Stromal cell of bone marrow (primary cell): ENCODE results near the gene C14orf93.

Source experiments
- DNase-seq: peaks from one replicate; pipeline ENCODE4 v3.0.0-alpha.2; 2012; ENCODE audit warnings: low read depth

Gene C14orf93

DNA sequence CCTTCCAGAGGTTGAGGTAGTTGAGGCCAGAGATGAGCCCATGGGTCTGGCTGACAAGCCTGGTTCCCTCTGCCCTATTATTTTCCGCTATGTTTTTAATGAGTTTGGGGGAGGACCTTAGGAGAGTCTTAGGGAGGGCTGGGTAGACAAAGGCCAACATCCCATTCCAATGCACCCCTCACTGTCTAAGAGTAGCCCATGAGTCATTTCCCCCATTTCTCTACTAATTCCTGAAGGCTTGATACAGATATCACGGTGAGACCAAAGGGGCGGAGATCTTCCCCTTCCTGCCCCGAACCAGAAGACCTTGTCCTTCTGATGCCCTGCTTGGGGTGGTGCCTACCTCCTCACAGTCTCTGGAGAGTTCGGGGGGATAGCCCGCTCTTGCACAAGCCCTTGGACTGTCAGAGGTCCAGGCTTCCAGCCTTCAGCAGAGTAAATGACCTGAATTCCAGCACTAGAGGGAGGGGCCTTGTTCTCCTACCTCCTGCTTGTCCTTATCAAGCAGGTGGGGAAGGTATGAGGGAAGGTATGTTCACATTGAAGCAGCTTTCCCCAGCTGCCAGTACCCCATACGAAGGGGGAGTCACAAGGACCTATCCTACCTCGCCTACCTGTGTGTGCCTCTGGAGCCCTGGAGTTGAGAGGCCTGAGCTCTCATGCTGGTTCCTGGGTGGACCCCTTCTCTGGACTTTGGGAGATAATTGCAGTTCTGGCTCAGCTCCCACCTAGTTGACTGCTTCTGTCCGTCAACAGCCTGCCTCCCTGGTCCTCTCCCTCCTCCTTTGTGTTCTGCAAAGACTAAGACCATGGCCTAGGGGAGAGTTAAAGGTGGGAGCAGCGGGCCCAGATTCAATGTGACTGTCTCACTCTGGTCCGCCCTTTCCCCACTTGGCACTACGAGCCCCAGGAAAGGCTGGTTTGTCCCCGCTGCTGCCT lies 35.7 kb upstream of the C14orf93 start:
- no peak for DNase-seq

DNA sequence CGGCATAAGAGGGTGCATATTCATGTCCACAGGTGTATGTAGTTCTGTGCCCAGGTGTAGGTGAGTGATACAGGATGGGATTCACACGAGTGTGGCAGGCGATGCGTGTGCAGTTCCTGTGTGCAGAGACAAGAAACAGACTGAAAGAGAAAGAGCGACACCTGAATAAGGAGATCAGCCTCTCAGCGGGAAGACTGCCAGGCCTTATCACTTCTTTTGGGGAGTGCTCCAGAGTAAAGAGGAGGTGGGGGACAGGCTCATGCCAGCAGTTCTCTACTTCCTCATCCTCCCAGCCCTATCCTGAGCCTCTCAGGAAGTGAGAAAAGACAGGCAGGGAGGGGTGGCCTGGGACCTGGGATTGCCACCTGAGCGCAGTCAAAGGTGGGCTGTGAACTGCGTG lies 34.9 kb upstream of the C14orf93 start:
- DNase-seq, result no peak

DNA sequence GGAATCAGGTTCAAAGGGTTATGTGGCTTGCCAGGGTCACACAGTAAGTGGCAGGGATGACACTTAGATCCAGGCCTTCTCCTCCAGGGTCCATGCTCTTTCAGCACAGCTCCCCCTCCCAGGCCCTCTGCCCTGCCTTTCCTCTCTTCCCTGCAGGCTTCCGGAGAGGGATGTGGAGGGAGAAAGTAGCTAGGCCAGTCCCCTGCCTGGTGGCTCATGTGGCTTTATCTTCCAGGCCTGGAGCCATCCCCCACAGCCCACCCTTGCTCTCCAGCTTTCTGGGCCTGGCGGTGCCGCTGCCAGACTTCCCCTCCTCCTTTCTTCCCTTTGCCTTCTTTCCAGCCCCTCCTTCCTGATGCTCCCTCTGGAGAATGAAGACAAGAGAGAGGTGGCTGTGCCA lies 33.8 kb upstream of the C14orf93 start:
- DNase-seq, result no peak

DNA sequence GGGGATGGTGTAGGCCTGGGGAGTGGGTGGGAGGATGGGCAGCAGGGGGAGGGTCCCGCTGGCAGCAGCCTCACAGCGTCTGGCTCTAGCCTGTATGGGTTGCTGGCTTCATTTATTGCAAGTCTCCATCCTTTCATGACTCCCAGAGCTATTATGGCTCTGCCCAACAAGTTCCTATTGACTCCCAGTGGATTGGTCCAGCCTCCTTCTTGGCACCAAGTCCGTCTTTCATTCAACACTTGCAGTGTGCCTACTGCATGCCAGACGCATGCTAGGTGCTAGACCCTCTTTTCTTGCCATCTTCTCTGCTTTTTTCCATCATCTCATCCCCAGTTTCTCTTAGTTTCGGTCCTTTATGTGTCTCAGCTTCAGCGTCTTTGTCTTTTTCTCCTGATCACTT lies 33.2 kb upstream of the C14orf93 start:
- no peak for DNase-seq

DNA sequence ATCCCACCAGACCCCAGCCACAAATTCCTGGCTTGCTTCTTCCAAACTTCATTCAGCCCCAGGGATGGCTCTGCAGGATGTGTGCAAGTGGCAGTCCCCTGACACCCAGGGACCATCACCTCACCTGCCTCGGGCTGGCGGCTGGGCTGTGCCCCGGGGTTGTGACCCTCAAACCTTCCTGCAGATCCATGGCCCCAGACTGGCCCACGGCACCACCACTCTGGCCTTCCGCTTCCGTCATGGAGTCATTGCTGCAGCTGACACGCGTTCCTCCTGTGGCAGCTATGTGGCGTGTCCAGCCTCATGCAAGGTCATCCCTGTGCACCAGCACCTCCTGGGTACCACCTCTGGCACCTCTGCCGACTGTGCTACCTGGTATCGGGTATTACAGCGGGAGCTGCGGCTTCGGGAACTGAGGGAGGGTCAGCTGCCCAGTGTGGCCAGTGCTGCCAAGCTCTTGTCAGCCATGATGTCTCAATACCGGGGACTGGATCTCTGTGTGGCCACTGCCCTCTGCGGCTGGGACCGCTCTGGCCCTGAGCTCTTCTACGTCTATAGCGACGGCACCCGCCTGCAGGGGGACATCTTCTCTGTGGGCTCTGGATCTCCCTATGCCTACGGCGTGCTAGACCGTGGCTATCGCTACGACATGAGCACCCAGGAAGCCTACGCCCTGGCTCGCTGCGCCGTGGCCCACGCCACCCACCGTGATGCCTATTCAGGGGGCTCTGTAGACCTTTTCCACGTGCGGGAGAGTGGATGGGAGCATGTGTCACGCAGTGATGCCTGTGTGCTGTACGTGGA lies 32.4 kb upstream of the C14orf93 start, which contains the start of gene PSMB11:
TSS of gene PSMB11 (plus strand) at position 51 of the 804 bp plus-strand sequence. CDS start at position 65, 14 bp downstream.
- no peak for DNase-seq

DNA sequence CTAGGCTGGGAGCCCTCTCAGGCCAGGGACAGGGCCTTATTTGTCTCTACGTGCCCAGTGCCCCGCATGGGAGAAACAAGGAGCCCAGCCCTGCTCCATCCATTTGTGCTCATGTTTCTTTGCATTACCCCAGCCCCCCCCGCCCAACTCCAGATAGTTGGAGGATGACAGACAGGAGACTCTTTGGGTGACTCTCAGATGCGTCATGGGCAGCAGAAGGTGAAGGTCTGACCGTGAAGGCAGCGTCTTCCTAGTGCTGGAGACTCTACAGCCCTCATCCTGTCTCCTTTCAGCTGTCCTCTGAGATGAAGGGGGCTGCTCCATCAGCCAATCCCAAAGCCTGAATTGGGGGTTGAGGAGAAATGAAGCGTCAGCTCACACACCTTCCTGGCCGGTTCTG lies 31.8 kb upstream of the C14orf93 start:
- DNase-seq, result no peak

DNA sequence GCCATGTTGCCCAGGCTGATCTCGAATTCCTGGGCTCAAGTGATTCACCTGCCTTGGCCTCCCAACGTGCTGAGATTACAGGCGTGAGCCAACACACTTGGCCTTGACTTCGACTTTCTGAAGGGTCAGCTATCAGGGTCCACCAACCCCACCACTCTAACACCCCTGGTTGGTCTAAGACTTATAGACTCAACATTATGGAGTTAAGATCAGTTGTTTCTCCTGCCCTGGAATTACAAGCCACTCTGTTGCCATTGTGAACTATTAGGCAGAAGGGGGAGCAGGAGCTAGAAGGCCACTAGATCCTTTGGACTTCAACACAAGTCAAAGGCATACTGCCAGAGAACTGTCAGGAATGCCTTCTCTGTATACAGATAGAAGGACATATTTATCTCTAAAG lies 30.2 kb upstream of the C14orf93 start:
- DNase-seq, result no peak

DNA sequence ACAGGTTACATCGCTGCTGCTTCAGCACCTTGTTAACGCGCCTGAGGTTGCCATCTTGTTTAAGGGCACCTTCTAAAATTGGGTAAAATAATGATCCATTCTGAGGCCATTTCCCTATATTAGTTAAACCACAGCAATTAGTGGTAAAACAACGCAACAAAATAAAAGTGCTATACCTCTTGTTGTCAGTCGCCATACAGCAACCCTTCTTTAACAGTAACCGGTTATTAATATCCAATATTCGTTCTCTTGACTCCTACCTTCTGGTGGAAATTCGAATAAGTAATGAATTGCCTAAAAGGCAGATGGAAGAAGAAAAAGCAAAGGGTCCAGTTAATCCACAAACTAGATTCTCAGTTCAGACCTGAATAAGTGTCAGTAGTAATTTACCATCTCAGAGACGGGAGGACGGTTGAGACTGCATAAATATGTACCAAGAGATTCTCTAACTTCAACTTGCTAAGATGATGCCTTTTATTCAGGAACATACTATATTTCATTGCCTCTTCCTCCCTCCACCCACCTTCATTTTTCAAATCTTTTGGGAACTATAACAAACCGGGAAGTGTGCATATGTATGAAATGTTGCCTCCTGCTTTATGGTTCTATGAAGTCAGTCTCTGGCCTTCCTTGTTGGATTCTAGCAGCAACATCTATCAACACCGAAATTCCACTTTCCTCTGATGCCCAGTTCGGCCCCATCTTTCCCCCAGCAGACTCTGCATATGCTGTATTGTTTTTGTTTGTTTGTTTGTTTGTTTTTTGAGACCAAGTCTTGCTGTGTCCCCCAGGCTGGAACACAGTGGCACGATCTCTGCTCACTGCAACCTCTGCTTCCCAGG lies 25.6 kb upstream of the C14orf93 start:
- DNase-seq, result no peak

DNA sequence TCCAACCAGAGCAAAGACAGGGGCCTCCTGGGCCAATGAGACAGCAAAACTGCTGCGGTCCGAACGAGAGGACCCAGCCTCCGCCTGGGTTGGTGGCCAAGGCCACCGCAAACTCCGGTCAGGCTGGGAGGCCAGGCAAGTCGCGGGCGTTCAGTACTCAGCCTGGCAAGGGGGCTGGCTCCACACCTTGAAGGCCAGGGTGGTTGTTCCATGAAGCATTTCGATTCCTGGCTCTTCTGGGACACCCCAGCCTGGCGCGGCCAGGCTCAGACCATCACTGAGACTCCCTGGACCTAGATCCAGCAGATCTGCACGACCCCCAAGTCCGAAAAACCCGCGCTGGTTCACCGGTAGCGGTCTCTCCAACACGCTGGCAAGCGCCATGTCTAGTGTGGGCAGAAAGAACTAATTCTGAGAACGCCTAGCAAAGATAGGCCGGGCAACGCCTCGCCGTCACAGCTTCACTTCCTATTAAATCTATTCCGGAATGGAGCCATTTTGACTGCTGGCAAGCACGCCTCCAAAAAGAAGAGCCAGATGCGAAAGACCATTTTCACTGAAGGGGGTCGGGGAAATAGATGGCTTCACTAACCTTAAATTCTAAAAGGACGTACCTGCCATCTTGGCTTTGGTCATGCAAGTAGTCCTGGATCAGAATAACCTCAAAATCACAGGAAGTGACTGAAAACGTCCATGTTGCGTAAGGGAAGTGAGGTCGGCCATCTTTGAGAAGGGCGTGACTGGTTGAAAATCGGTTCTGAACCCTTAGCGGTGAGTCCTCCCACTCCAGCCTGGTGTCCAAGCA lies 24.8 kb upstream of the C14orf93 start, which contains the start of gene PSMB5:
TSS of gene PSMB5 (minus strand) at position 403 of the 805 bp plus-strand sequence. CDS start at position 384, 19 bp downstream.
- peak; percentile 92 for DNase-seq

DNA sequence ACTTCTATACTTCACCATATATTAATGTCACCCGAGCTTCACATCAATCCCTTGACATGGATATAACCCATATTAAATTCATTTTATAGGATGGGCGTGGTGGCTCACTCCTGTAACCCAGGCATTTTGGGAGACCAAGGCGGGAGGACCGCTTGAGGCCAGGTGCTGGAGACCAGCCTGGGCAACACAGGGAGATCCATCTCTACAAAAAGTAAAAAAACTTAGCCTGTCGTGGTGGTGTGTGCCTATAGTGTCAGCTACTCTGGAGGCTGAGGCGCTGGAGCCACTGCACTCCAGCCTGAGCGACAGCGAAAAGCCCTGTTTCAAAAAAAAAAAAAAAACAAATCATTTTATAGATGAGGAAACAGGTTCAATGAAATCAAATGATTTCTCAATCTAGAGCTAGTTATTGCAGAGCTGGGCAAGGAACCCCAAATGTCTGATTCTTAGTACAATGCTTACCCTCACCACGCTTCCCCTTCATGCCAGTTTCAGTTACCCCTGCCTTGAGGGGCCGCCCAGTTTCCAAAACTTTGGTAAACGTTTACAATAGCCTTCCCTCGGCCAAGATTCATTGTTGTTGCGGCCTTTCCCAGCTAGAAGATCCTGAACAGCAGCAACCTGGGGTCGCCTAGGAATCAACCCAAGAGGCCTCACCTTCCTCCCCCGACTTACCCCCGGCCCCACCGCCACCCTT lies 24.0 kb upstream of the C14orf93 start:
- no peak for DNase-seq

DNA sequence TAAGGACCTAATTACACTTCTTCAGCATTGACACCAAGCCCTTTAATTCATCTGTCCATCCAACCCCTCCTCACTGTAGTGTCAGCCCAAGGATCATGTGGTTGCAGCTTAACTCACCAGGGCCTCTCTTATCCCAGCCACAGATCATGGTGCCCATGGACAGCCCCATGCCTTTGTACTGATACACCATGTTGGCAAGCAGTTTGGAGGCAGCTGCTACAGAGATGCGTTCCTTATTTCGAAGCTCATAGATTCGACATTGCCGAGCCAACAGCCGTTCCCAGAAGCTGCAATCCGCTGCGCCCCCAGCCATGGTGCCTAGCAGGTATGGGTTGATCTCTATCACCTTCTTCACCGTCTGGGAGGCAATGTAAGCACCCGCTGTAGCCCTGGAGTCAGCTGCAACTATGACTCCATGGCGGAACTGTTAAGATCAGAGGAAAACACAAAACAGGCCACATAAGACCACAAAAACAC lies 23.3 kb upstream of the C14orf93 start:
- DNase-seq, result no peak

DNA sequence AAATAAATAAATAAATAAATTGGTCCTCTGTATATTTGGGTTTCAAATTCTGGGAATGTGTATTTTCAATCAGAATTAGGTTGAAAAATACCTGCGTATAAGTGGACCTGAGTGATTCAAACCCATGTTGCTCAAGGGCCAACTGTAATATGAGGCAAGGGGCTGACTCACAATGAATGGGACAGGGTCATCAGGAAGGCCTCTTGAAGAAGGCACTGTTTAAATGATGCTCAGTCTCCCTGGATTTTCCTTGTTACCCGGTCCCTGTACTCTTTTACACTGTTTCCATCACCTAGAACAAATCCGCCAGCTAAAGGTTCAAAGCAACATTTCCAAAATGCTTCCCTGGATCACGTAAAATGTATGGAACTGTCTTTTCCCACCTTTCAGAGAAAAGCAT lies 21.0 kb upstream of the C14orf93 start:
- DNase-seq, result no peak

DNA sequence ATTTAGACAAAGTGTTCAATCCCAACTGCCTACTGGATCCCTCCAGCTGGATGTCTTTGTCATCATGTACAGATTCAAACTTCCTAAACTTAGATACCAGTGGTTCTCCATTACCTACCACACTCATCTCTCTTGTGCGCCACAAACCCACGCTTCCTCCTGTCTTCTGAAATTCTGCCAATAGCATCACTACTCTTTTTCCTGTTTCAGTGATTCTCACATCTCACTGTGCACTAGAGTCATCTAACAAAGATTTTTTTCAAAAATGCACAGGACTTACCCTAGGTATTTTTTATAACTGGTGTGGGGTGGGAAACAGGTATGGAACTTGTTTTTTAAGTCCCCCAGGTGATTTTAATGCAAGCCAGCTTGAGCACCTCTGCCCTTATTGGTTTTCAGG lies 18.9 kb upstream of the C14orf93 start:
- no peak for DNase-seq

DNA sequence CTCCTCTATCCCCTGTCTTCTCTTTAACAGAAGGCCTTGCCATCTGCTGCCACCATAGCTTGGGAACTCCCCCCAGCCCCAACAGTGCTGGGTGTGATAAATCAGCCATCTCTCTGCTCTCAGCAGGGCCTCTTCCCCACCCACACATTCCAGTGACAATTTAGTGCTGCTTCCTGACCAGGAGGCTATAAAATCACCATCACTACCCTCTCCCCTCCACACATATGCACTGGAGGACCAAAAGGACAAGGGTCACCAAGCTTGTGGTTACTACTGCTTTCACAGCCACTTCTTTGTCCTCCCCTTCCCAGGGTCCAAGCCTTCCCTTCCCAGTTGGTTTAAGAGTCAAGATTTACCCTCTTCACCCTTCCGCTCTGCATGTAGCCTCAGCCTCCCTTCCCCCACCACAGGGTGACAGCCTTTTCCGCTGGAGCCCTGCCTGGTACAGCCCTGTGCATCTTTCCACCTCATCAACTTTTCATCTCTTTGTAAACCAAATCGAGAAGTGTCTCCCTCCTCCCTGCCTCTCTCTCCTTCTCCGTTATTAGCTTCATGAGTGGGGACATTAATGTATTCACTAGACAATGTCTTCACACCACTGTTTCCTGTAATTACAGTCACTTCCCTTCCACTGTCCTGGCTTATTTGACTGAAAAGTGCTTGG lies 15.3 kb upstream of the C14orf93 start:
- DNase-seq, result no peak

DNA sequence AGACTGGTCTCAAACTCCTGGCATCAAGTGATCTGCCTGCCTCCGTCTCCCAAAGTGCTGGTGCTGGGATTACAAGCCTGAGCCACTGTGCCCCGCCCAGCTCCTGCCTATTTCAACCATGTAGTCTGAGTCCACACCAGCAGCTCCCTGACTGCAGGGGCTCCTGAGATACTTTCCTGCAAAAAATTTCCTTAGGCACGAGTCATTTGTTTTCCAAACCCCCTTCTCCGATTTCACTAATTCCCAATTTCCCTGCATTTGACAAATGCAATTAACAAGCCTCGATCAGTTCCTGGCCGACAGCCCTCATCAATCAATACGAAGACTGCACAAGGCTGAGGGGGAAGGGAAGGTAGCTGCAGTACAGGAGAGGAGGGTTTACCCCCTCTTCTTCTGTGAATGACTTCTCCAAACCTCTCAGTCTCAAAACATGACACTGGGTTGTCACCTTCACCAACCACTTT lies 14.7 kb upstream of the C14orf93 start:
- DNase-seq, result no peak

DNA sequence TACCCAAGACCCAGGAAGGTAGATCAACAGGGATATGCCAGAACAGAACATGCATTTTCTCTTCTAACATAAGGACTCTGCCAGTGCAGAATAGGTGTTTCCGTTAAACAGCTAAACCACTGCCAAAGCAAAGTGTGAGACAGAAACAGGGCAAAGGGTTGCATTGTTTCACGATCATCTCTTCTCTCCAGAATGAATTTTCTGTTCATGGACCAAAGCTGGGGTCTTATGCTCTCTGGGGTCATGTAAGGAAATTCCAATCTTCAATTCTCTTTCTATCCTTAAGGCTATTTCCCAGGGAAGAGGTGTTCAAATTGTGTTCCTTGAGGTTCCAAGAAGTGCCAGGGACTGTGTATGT lies 13.8 kb upstream of the C14orf93 start:
- DNase-seq, result no peak

DNA sequence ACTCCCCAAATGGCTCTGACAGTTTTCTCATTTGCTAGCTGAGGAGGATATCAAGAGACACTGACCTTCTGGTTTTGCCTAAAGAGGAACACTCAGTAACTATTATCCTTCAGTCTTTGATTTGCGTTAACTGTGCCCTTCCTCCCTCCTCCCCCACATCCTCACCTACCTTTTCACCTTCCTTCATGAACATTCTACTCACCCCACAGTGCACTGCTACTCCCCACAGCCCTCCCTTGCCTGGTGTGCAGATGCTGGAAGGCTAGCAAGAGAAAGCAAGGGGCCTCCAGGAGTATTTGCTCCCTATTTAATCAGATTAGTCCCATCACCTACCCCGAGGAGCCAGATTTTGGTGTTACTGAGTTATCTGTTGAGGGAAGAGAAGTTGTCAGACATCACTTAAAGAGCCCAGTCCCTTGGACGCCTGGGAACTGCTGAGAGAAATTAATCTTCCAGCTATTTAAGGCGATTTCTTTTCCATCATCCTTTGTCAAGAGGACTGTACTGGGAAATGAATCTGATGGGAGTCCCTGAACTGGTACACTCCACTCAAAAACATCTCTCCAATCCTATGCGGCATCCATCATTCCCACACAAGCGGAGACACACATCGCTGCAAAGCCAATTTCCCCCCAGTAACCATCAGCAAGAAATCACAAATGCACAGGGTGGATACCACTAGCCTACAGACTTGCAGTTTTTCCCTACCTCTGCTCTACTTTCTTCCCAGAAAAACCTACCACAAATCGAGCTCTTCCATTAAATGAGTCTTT lies 13.3 kb upstream of the C14orf93 start:
- DNase-seq, result no peak

DNA sequence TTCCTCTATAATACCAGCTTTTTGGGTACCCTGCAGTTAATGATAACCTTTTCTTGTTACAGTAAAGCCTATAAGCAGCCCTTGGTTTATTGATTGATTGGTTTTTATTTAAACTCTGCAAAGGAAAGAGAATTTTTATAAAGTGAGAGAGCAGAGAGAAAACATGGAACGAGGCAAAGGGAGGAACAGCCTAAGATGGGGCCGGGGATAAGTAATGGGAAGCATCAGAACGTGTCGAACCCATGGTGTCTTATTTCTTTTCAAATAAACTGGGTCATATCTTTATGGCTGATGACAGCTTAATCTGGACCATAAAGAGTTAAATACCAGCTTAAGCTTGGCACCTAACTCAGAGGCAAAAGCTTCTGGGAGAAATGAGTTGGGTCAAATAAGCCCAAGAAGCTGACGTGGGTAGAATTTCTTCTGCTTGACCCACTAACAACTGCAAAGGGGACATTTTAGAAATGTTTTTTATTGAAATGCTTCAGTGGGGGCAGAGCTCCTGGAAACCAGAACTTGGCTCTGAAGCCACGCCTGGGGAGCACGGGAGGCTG lies 12.0 kb upstream of the C14orf93 start:
- DNase-seq, result no peak

DNA sequence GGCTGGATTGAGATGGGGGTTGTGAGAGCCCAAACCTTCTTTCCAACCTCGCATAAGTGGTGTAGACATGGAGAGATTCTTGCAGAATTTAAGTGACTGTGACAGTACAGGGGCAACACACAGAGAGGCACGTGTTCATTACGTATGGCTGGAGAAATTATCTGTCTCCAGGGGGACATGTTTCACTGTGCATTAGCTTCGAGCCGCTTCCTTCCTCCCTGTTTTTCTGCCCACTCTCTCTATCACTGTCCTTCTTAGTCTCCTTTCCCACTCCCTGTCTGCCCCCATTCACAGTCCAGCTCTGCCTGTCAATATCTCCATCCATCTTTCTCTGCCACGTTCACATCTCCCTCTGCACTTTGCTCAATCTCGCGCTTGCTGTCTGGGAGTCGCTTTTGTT lies 11.5 kb upstream of the C14orf93 start:
- DNase-seq, result no peak
